Activated T-cell treated with anti-CD3 and anti-CD28 coated beads for 4 hours (primary cell): ENCODE data around the gene GREM2.

Experiments used
- DNase-seq: peaks from one replicate; pipeline ENCODE4 v3.0.0-alpha.2; 2020

Gene GREM2

GRCh38 chr1:240553351-240553750 is 58.6 kb downstream of the GREM2 start:
- no peak for DNase-seq

- no peak for DNase-seq
Measured at GRCh38 chr1:240539769-240540414, 72.1 kb downstream of the GREM2 start.

- no peak for DNase-seq
Measured at GRCh38 chr1:240538776-240539430, 73.1 kb downstream of the GREM2 start.

DNA sequence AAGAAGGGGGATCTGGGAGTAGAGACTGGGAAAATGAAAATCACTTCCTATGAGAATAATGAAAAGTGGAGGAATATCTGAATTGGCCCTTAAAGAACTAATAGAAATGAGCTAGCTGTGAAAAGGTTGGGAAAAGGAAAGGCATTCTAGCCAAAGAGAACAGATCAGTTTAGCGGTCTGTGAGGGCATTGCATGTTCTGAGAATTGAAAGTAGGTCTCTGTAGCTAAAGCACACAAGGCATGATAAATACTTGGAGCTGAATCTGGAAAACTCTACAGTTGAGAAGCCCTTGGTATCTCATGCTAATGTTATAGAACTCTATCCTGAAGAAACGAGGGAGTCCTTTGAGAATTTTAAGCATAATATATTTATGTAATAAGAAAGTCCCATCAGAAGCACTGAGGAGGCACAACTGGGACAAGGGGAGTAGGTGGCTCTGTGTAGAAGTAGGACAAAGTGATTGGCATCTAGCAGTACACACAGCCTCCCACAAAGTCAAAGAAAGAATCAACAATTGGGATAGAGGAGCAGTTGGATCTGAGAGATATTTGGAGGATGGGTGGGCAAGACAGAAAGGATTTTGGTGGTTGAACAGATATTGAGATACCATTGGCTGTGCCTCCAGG is 78.7 kb downstream of the GREM2 start:
- DNase-seq, result no peak

GRCh38 chr1:240528591-240528990 is 83.4 kb downstream of the GREM2 start:
- DNase-seq, result no peak

GRCh38 chr1:240527086-240527485 is 84.9 kb downstream of the GREM2 start:
- DNase-seq, result no peak

- no peak for DNase-seq
Measured at GRCh38 chr1:240526312-240526711, 85.6 kb downstream of the GREM2 start.

DNA sequence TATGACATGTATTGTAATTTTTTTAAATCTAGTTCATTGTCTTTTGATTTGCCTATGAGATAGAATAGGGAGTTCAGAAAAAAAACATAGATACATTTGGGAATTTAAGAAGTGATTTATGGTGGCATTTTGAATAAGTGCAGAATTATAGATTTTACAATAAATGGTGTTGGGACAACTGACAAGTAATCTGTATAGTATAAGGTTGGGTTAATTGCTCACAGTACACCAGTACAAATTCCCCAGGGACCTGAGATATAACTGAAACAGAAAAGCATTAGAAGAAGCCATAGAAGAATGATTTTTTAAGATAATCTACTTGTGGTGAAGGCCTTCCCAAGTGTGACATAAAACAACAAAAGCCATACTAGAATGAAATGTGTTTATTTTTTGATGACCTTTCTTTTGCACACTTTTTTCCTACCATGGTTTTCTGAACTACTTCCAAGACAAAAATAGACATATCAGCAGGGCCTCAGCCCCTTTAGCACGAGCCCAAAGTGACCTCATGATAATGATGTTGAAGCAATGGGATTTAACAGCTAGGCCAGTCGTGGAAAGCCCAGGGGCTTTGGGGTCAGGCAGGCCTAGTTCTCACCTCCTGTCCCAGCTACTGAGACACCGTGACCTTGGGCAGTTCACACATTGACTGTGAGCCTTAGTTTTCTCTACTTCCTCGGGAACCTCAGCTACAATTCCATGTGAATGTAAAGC is 87.4 kb downstream of the GREM2 start:
- no peak for DNase-seq

DNA sequence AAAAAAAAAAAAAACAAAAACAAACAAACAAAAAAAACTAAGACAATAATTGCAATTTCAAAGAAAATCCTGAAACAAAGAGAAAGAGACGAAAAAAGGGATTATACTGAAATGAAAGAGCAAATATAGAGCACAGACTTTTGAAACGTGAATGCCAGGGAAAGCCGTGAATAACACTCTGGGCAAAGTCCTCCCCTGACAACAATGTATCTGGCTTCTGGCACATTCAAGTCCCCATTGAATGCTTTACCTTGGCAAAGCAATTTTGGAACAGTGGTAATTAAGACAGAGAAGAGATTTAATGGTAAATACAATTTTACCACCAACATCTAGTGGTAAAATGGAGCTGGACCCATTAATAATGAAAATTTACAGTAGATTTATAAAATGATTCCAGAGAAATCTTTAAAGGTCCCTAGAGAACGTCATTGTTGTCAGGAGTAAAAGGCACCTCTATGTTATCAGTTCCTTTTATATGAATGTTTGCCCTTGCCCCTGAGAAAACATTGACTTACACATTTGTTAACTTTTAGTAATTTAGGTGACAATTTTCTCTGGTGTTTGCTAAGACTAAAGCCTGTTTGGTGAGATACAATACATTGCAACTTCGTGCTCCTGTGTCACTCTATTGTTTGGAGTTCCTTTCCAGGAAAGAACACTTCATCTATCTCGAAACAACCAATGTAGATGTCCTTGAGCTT is 89.7 kb downstream of the GREM2 start:
- DNase-seq, result no peak

GRCh38 chr1:240517891-240518290 is 94.1 kb downstream of the GREM2 start:
- no peak for DNase-seq

DNA sequence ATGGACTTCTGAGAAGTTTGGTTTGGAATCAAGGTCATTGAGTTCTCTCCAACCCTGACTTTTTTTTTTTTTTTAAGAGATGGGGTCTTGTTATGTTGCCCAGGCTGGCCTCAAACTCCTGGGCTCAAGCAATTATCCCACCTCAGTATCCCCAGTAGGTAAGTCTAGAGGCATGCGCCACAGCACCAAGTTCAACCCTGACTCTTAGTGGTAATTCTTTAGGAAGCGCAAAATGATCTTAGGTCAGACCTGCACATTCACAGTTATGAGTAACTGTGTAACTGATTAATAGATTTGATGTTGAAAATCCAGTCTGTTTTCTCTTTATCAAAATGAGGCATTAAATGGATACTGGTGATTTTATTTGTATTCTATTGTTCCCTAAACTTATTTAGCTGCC is 95.9 kb downstream of the GREM2 start:
- no peak for DNase-seq

DNA sequence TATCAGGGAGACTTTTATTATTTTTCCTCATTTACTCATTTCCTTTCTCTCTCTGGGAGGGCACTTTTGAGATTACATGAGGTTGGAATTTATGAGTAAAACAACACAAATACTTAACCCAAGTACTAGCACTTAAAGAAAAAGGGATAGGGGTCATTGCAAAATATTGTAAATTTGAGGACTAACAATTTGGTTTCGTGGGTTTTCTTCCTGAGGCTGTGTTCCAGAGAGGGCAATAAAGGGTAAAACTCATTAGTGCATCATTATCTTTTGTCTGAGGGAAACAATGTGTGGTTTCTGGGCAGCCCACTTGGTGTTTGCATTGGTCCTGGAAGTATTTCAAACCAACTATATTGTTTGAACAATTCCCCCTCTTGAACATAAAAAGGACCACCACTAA is 96.5 kb downstream of the GREM2 start:
- DNase-seq, result no peak

GRCh38 chr1:240511789-240512188 is 100.2 kb downstream of the GREM2 start:
- DNase-seq, result no peak

DNA sequence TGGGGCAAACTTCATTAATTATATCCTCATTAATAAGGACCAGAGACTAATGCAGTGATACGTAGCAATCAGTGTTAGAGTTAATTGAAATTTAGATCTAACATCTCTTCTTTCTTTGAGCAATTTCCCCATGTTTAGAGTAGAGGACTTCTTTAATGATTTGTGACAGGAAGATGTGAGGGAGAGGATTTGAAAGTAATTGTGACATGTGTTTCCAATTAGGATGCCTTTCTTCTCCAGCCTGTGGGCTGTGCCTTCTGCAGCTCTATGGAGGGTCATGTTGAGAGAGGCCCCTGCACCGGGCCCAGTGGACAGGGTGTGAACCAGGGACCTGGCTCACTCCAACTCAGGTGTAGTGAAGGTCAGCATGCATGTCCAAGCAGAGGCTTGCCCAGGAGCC is 103.0 kb downstream of the GREM2 start:
- DNase-seq, result no peak

DNA sequence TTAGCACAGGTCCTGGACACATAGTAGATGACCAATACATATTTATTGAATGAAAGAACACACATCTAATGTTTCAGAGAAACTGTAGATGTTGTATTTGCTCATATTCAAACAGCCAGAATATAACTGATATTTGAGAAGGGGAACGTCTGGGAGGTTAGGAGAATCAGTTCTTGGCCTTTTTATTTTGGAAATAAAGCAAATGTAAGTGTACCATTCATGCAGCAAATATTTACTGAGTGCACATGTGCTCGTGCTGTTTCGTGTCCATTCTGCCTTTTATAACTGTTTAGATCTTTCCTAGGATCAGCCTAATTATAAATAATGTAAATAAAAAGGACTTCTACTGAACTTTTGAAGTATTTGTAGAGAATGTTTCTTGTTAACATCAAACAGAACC is 103.8 kb downstream of the GREM2 start:
- no peak for DNase-seq

GRCh38 chr1:240506176-240506575 is 105.8 kb downstream of the GREM2 start:
- DNase-seq, result no peak

- no peak for DNase-seq
Measured at GRCh38 chr1:240503558-240503957, 108.4 kb downstream of the GREM2 start.

- no peak for DNase-seq
Measured at GRCh38 chr1:240503036-240503435, 108.9 kb downstream of the GREM2 start.

DNA sequence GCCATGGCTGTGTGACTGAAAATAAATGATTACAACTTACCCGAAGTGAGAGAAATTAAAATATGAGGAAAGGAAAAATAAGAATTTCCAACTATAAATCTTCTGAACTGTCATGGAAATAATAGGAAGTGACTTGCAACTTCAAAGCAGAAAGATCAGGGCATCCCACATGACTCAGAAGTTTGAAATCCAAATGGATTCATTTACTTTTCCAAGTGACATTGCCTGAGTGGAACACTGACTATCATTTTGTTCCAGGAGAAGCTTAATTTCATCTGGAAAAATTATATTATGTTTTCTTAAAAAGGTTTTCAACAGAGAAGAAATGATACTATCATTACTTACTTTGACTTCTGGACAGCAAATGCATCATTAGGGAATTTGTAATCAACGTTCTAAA is 110.8 kb downstream of the GREM2 start:
- DNase-seq, result no peak

DNA sequence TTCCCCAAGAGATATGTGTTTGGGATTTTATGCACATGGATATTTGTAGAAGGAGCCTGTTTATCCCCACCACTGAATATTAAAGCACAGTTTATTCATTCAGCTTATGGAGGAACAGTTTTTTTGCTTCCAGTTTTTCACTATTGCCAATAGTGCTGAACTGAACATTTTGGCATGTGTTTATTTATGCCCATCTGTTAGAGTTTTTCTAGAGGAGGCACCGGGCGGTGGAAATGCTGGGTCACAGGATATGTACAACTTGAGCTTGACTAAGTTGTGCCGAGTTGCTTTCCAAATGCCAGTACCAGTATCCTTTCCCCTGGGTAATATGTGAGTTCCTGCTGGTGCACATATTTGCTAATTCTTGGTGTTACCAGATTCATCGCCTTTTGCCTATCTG is 111.3 kb downstream of the GREM2 start:
- DNase-seq, result no peak

GRCh38 chr1:240499012-240499411 is 112.9 kb downstream of the GREM2 start:
- no peak for DNase-seq

GRCh38 chr1:240498335-240498734 is 113.6 kb downstream of the GREM2 start:
- DNase-seq, result no peak

DNA sequence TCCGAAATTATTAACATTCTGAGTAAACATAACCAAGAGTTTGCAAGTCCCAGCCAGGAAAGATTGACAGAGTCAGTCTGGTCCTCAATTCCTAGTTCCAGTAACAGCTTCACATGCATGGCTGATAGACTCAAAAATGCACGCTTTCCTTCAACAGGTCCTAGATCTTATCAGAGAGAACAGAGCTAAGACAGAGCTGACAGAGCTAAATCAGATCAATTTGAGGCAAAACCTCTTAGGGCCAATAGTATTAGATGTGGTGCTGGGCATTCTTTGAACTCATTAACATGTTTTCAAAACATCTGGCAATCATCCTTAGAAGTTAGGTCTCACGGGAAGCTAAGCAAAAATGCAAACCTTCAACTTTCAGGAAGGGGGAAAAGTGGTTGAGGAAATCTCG is 114.0 kb downstream of the GREM2 start:
- no peak for DNase-seq
